C4-2B (cell line): ENCODE data around the gene PPFIA3.

ENCODE experiments used
- ZFX ChIP-seq: fragments of 450-650 bp; IDR thresholded peaks from 2 replicates; pipeline ENCODE4 v1.6.1; 2017
- TF ChIP-seq, protein P1 (sequence below): fragments of 450-650 bp; conservative IDR thresholded peaks from 2 replicates; pipeline ENCODE4 v1.5.1; 2017; ENCODE audit warnings: mild to moderate bottlenecking

DNA sequence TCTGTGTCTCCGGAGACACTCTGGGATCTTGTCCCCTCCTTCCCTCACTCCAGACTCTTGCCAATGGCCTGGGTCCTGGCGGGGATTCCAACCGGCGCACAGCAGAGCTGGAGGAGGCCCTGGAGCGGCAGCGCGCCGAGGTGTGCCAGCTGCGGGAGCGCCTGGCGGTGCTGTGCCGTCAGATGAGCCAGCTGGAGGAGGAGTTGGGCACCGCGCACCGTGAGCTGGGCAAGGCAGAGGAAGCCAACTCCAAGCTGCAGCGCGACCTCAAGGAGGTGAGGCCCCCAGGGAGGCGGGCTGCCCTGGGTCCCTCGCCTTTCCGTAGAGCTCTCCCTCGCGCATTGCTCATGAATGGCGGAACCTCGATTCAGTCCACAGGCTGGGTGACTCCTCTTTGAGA lies 11.0 kb downstream of the PPFIA3 start:
- TF ChIP-seq, protein P1, sequence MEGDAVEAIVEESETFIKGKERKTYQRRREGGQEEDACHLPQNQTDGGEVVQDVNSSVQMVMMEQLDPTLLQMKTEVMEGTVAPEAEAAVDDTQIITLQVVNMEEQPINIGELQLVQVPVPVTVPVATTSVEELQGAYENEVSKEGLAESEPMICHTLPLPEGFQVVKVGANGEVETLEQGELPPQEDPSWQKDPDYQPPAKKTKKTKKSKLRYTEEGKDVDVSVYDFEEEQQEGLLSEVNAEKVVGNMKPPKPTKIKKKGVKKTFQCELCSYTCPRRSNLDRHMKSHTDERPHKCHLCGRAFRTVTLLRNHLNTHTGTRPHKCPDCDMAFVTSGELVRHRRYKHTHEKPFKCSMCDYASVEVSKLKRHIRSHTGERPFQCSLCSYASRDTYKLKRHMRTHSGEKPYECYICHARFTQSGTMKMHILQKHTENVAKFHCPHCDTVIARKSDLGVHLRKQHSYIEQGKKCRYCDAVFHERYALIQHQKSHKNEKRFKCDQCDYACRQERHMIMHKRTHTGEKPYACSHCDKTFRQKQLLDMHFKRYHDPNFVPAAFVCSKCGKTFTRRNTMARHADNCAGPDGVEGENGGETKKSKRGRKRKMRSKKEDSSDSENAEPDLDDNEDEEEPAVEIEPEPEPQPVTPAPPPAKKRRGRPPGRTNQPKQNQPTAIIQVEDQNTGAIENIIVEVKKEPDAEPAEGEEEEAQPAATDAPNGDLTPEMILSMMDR = no peak
- no peak for TF ChIP-seq ZFX
